ENCODE results near the gene MED25.

MED25 gene

GRCh38 chr19:49859682-49860335 is 41.7 kb downstream of the MED25 start:
- DNase-seq, result no peak

DNA sequence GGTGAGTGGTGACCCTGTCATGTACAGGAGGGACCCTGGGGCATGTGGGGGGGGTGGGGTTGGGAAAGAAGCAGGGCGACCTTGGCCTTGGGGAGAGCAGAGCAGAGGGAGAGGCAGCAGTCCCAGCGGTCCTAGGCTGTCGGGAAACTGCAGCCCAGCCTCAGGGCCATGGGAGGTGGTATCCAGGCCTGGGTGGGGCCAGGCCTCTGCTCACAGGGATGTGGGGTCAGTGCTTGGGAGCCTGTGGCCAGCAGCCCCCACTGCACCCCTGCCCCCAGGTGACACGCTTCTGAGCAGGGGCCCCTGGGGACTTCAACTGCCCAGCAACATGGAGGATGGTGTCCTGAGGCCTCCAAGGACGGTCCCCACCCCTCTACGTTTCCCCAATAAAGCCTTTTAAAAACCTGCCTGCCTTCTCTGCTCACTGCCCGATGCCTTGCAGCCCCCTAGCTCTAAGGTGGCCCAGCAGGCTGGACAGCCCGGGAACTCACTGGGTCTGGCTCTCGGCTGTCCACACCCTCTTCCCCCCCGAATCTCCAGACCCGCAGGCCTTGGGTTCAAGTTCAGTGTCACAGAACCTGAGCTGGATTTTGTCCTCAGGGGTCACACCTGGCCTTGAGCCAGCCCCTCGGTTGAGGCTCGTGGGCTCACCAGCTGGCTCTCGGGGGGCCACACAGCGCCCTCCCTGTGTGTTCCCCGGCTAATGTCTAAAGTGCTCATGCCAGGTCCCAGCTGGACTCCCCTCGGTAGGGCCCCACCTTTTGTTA is 42.4 kb downstream of the MED25 start:
- DNase-seq, result no peak

DNA sequence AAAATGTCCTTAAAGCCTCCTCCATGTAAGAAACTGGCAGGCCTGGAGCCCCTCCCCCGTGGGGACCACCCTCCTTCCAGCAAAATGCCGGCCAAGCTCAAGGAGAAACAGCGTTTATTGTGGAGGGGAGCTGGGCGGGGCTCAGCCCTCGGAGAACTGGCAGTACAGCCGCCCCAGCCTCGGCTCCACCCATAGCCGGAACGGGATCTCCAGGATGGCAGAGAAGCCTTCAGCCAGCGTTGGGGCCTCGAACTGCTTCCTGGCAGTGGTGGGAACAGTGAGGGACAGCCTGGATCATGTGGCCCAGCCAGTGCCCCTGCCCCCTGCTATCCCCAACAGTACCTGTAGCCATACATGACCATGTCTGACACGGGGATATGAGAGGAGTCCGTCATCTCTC is 43.0 kb downstream of the MED25 start:
- DNase-seq, result no peak

- no peak for DNase-seq
These were observed 43.7 kb downstream of the MED25 start for GRCh38 chr19:49861541-49862378.

- DNase-seq, result peak; percentile 33
These were observed 44.5 kb downstream of the MED25 start for GRCh38 chr19:49862391-49863253.

DNA sequence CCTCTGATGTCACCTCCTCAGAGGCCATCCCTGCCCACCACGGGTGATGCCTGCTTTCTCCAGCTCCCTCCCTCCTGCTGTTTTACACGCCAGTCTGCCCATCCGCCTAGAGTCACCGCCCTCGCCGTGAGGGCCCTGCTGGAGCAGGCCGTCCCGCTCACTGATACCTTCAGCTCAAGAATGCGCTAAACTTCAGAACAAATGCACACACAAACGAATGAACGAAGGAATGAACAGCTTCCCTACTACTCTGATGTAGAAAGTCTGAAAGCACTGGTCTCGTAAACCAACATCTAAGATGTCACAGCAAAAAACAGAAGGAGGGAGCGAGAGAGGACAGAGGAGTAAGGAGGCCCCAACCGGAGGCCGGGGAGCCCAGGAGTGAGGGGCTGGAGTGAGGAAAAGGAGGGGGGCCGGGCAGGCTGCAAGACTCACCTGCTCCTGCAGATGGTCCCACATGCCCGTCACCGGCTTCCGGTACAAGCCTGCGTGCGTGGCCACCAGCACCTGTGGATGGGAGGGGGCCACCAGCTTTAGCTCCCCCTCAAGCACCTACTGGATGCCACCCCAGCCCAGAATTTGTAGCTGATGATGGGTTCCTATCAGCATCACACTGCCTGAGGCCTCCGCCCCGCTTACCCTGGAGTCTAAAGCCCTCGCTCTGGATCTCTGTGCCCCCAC is 45.3 kb downstream of the MED25 start:
- DNase-seq, result no peak

DNA sequence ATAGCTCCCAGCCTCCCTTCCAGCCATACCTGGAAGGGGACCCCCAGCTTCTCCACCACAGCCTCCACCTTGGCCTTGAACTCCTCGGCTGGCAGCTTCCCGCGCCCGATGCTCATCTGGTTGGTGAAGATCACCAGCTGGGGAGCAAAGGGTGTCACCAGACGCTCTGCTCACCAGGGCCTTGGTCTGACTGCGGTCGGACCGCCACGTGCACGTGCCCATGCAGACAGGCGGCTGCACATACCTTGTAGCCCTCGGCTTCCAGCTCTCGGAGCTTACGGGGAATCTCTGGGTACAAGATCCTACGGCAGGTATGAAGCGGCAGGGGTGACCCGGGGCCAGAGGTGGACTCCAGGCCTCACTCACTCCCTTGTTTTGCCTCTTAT is 45.8 kb downstream of the MED25 start:
- DNase-seq, result no peak

- no peak for DNase-seq
These were observed 46.8 kb downstream of the MED25 start for GRCh38 chr19:49864890-49865289.

DNA sequence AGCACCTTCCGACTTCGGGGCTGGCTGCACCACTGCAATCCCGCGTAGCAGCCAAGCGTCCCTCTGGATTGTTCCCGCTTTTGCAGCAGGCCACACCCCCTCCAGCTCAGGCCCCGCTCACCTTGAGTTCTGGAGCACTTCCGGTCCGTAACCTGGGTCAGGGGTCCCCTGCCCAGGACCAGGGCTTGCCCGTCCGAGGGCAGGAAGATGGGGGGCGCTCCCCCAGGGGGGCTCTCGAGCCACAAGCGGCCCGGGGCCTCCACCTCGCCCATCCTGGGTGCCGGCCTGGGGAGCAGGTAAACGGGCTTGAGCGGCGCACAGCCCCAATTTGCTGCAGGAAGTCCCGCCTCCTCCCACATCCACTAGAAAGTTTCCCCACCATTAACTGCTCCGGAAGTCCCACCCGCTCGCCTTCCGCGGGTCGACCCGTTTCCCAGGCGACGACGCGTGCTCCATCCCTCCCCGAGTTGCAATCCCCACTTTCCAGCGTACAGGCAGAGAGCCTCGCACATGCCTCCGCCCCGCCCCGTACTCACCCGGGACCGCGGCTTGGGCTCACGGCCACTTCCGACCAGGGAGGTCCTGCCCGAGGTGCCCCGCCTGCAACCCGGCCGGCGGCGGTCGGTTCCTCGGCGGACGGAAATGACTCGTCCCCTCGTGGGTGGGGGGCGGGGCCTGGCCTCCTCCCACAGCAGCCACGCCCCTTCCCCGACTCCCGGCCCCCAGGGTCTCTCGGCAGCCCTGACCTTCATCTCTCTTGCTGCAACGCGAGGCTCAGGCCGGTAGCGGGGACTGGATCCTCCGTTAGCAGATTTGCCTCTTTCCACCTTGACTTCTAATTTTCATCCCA is 49.1 kb downstream of the MED25 start, which contains the start of gene PNKP:
PNKP (minus strand) TSS at position 644 of the 850 bp plus-strand sequence; CDS start at position 272, 372 bp downstream.
- peak; percentile 93 for DNase-seq

DNA sequence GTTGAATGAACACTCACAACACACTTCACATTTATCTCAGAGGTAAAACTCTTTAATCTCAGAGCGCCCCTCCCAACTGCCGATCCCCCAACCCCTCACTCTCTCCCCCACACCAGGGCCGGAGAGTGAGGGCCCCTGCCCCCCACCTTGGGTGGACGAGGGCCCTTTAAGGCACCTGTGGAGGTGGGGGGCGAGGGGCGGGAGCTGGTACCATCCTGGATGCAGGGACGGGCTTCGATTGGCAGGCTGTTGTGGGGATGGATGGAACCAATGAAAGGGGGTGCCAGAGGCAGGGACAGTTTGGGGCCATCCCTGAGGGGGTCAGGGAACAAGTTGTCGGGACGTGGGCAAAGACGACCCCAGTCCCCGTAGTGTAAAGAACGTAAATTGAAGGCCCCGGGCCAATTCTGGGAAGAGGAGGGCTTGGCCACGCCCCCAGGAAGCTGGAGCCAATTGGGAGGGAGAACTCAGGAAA is 51.0 kb downstream of the MED25 start:
- DNase-seq, result no peak

- DNase-seq, result peak; percentile 100
These were observed 51.6 kb downstream of the MED25 start for GRCh38 chr19:49869484-49870308.

GRCh38 chr19:49870309-49870901 is 52.3 kb downstream of the MED25 start:
- peak; percentile 67 for DNase-seq

DNA sequence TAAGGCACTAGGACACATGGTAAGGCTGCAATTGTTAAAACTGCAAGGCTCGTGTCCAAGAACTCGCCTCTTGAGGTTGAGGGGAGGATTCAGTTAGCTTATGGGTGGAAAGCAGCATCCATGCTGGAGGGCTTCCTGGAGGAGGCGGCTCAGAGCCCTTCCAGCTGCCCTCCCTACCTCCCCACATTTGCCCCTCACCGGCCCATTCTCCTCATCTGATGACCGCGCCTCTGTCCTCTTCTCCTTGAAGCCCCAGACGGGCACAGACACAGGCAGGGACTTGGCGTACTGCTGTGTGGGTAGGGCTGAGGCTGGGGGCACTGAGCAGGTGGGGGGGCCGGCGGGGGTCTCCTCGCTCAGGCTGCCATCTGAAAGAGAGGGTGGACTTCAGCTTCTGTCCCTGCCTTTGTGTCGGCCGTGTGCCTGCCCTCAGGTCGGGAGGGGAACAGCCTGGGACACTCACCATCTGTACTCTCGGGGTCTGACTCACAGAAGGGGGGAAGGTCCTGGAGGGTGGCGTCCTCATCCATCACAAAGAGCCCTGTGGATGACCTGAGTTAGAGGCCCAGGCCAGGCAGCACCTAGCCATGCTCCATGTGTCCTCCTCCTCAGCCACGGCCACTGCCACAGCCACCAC is 53.4 kb downstream of the MED25 start:
- no peak for DNase-seq

DNA sequence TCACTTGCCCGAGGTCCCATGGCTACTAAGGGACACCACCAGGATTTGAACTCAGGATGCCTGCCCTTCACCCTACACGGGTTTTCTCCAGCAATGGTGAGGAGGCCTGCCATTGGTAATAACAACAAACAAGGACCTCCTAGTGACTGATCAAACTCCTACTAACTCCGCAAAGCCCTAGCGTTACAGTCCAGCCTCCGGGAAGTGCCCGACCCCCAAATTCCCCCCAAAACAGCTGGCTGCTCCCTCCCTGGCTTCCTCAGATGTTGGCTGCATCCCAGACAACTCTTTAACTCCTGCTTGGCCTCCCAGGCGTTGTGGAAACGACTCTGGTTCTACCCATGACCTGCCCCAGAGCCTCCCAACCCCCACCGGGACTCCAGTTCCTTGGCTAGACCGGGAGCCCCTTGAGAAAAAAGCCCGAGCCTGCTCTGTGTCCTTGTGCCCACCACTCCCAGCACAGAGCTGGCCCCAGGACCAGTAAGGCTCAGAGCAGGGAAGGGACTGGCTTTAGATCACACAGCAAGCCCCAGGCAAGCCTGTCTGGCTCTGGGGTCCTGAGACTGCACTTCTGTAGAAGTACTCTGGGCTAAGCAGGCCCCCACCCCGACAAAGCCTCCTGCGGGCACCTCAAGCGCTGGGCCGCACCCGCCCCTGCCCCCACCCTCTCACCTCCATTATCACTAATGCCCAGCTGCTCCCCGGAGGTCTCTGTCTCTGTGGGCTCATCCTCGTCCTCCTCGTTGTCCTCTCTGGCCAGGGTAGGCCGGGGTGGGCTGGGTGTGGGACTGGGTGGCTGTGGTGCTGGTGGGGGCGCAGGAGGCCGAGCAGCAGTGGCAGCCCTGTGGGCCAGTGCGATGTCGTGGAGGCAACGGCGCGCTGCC is 54.4 kb downstream of the MED25 start:
- DNase-seq, result peak; percentile 62

DNA sequence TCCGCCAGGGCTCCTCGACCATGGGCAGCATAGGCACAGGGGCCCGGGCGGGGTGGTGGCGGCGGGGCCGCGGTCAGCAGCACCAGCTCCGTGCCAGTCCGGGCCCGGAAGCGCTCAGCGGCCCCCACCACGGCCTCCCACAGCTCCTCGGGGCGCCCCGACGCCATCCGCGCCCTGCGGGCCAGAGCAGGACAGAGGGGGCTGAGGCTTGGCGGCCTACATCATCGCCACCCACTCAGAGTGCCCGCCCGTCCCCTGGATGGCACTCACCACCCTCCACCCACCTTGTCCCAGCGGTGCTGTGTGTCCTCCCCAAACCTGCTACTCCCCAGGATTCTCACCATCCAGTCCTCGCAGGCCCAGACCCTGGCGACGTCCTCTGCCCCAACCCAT is 55.0 kb downstream of the MED25 start:
- no peak for DNase-seq

DNA sequence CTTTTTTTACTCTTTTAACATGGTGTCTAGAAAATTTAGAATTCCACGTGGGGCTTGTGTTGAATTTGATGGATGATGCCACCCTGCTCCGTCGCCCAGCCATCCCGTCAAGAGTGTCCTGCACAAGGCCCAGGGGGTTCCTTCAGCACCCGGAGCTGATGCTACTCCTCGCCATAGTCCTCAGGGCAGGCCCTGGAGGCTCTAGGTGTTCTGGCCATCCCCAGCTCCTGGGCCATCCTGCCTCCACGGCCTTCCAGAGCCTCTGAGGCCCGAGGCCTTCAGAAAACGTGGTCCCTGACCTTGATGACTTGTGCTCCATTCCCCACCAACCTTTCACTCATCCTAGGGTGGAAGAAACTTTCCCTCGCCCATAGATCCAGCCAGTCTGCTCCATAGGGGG is 55.7 kb downstream of the MED25 start:
- no peak for DNase-seq

- DNase-seq, result no peak
These were observed 56.5 kb downstream of the MED25 start for GRCh38 chr19:49874503-49875157.

Data from hematopoietic multipotent progenitor cell treated with erythropoietin and hydrocortisone succinate and interleukin-3 and kit ligand, for 8 days (in vitro differentiated cells).